Tibial nerve (tissue), 4 donors: Measurements from ENCODE around the gene KIRREL3.

ENCODE experiments used
- CTCF ChIP-seq, 5 experiments: fragments of 200-600 bp in 3 of 5; fragments of 450-650 bp in 2 of 5; sonication (generic) in 3 of 5; IDR thresholded peaks; one replicate each; pipeline ENCODE4 v1.5.1; 2016 to 2019; ENCODE audit warnings: antibody characterized with exemption in 5 of 5, mild to moderate bottlenecking in 3 of 5, moderate library complexity in 2 of 5
- EP300 ChIP-seq, 2 donors: sonication (generic); formaldehyde crosslinking; IDR thresholded peaks; one replicate each; pipeline ENCODE4 v1.6.1; 2017; ENCODE audit warnings: antibody characterized with exemption in 2 of 2, mild to moderate bottlenecking in 1 of 2
- POLR2A ChIP-seq, 2 donors: fragments of 450-650 bp; IDR thresholded peaks; one replicate each; pipeline ENCODE4 v1.6.1; 2017; ENCODE audit warnings: antibody characterized with exemption in 2 of 2, mild to moderate bottlenecking in 2 of 2, moderate library complexity in 2 of 2

- TF ChIP-seq CTCF (IDR thresholded peaks at IDR 0.05) (no peak), POLR2A (IDR thresholded peaks at IDR 0.05) (no peak), EP300 (IDR thresholded peaks at IDR 0.05) (no peak)
Measured at GRCh38 chr11:126700768-126701519, 299.6 kb downstream of the KIRREL3 start.
